ENCODE results near the gene TNFSF15. TPM values are rescaled to one million over a fixed set of nuclear protein-coding genes. Genes with fewer than 3 reads are reported as not detected.

Gene TNFSF15
- total and polyA plus RNA-seq, 2 donors (not counting 1 experiment from before 2014, with no cell fraction given): 0.03 TPM; not detected in 1

DNA sequence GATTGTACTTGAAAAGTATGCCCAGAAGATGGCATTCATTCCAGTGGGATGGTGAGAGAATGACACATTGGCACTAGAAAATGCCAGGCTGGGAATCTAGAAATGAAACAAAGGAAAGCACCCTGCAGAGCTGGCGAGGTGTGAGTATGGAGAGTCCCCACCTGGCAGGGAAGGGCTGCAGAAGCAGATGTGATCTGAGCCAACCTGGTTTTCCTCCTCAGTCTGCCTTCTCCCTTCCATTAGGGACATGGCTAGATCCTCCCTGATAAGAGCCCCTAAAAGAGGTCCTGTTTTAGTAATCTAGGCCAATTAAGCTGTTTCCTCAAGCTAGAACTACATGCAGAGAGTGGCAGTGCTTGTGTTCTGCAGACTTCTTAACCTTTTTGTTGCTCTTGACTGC lies 24.7 kb upstream of the TNFSF15 start:
- no peak overlapping the region for H3K4me3 ChIP-seq (ENCODE audit: control extremely low read depth in 1 of 5, extremely low read depth in 1 of 5, insufficient read depth in 1 of 5, low read depth in 2 of 5, low read length in 4 of 5)
- intact Hi-C loops (cut with micrococcal nuclease): no loop called here
- H3K4me3 Mint-ChIP-seq: no peak overlapping the region
- no peaks in the 10 kb centered on the region for H3K4me1 Mint-ChIP-seq
- WGBS (ENCODE audit: insufficient coverage): 75% methylated on average over 1 of the region's 1 CpG
- H3K27ac Mint-ChIP-seq: no peak overlapping the region
- no peaks in the 10 kb centered on the region for H3K9me3 Mint-ChIP-seq (ENCODE audit: insufficient read depth)
- ChIA-PET POLR2A (no interaction called here), CTCF (no interaction called here)
- TF ChIP-seq, protein P1, sequence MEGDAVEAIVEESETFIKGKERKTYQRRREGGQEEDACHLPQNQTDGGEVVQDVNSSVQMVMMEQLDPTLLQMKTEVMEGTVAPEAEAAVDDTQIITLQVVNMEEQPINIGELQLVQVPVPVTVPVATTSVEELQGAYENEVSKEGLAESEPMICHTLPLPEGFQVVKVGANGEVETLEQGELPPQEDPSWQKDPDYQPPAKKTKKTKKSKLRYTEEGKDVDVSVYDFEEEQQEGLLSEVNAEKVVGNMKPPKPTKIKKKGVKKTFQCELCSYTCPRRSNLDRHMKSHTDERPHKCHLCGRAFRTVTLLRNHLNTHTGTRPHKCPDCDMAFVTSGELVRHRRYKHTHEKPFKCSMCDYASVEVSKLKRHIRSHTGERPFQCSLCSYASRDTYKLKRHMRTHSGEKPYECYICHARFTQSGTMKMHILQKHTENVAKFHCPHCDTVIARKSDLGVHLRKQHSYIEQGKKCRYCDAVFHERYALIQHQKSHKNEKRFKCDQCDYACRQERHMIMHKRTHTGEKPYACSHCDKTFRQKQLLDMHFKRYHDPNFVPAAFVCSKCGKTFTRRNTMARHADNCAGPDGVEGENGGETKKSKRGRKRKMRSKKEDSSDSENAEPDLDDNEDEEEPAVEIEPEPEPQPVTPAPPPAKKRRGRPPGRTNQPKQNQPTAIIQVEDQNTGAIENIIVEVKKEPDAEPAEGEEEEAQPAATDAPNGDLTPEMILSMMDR (IDR thresholded peaks at IDR 0.05): no peak
- no peak for TF ChIP-seq EZH2 (IDR thresholded peaks at IDR 0.05; ENCODE audit: borderline replicate concordance, insufficient read depth, low read depth, low read length, poor library complexity, severe bottlenecking)
- peaks cover 0 to 4% (median 0%) of the 10 kb centered on the region in 4 experiments for H3K27me3 ChIP-seq (replicated peaks in 1 of 4; ENCODE audit: control extremely low read depth in 1 of 4, control insufficient read depth in 3 of 4, insufficient read depth in 4 of 4, low read length in 3 of 4)
- ATAC-seq (ENCODE audit: low read depth): no peak
- H3K27ac ChIP-seq (ENCODE audit: low read length in 2 of 2): no peak overlapping the region
- H3K79me2 ChIP-seq (ENCODE audit: control insufficient read depth, insufficient read depth, low read length): no peaks in the 10 kb centered on the region
- H2AFZ ChIP-seq (ENCODE audit: insufficient read depth, low read depth, low read length, poor library complexity, severe bottlenecking): no peak overlapping the region
- H4K20me1 ChIP-seq (ENCODE audit: control insufficient read depth, insufficient read depth, low read length, poor library complexity, severe bottlenecking): no peaks in the 10 kb centered on the region
- H3K9me3 ChIP-seq (ENCODE audit: control extremely low read depth in 1 of 3, control insufficient read depth in 2 of 3, insufficient read depth in 1 of 3, low read length in 2 of 3): peaks cover 2 to 6% (median 3%) of the 10 kb centered on the region in 3 donors
- H3K4me1 ChIP-seq (ENCODE audit: control insufficient read depth in 2 of 2, insufficient read depth in 2 of 2, low read length in 2 of 2): no peaks in the 10 kb centered on the region
- no peaks in the 10 kb centered on the region for H3K36me3 ChIP-seq (replicated peaks in 1 of 2; ENCODE audit: control extremely low read depth in 1 of 2, control insufficient read depth in 1 of 2, extremely low read depth in 1 of 2, insufficient read depth in 2 of 2, low read length in 1 of 2)
- H3K4me2 ChIP-seq (replicated peaks; ENCODE audit: low read depth, low read length, poor library complexity, severe bottlenecking): no peak overlapping the region
- no peak for DNase-seq
- peaks cover 31% of the 10 kb centered on the region for H3K27me3 Mint-ChIP-seq
- no peak overlapping the region for H3K9ac ChIP-seq (ENCODE audit: low read length)

DNA sequence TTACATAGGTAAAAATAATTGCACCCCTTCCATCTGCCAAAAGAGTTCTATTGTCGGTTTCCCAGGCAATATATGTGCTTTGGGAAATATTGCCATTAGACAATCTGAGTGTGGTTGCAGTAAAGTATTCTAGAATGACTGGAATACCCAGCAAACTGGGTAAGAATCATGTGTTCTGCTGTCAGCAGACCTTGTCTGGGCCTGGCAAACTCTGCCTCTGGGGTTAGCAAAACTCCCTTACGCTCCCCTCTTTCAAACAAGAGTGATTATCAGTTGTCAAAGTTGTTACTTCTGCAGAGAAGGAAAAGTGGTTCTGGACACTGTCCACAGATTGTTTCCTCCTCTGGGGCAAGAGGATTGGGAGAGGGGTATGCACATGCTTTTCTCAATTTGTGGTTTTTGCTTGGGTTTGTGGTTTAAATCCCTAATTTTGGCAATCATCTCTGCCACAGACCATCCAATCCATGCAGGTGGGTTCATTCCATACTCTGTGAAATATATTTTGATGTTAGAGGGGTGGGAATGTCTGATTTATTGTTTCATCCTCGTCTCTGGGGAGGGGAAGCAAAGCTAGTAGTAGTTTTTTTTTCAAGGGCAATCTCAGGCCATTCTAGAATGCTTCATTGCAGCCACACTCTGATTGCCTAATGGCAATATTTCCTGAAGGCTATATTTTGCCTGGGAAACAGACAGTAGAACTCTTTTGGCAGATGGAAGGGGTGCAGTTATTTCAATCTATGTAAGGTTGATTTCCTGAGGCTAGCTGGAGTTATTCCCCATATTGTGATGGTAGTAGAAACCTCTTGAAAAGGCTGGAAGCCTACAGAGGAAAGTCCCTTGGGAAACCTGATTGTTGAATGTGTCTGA lies 24.0 kb upstream of the TNFSF15 start:
- Mint-ChIP-seq H3K9me3 (ENCODE audit: insufficient read depth) (no peaks in the 10 kb centered on the region), H3K27ac (no peak overlapping the region), H3K4me3 (no peak overlapping the region), H3K4me1 (no peaks in the 10 kb centered on the region), H3K27me3 (peaks cover 31% of the 10 kb centered on the region)
- Histone ChIP-seq H3K27ac (ENCODE audit: low read length in 2 of 2) (no peak overlapping the region), H3K9ac (ENCODE audit: low read length) (no peak overlapping the region), H3K36me3 (replicated peaks in 1 of 2; ENCODE audit: control extremely low read depth in 1 of 2, control insufficient read depth in 1 of 2, extremely low read depth in 1 of 2, insufficient read depth in 2 of 2, low read length in 1 of 2) (no peaks in the 10 kb centered on the region), H3K4me1 (ENCODE audit: control insufficient read depth in 2 of 2, insufficient read depth in 2 of 2, low read length in 2 of 2) (no peaks in the 10 kb centered on the region), H4K20me1 (ENCODE audit: control insufficient read depth, insufficient read depth, low read length, poor library complexity, severe bottlenecking) (no peaks in the 10 kb centered on the region), H3K9me3 (ENCODE audit: control extremely low read depth in 1 of 3, control insufficient read depth in 2 of 3, insufficient read depth in 1 of 3, low read length in 2 of 3) (peaks cover 0 to 6% (median 3%) of the 10 kb centered on the region in 3 donors), H3K4me2 (replicated peaks; ENCODE audit: low read depth, low read length, poor library complexity, severe bottlenecking) (no peak overlapping the region), H3K27me3 (replicated peaks in 1 of 4; ENCODE audit: control extremely low read depth in 1 of 4, control insufficient read depth in 3 of 4, insufficient read depth in 4 of 4, low read length in 3 of 4) (no peaks in the 10 kb centered on the region), H3K79me2 (ENCODE audit: control insufficient read depth, insufficient read depth, low read length) (no peaks in the 10 kb centered on the region), H3K4me3 (ENCODE audit: control extremely low read depth in 1 of 5, extremely low read depth in 1 of 5, insufficient read depth in 1 of 5, low read depth in 2 of 5, low read length in 4 of 5) (no peak overlapping the region), H2AFZ (ENCODE audit: insufficient read depth, low read depth, low read length, poor library complexity, severe bottlenecking) (no peak overlapping the region)
- intact Hi-C loops (cut with micrococcal nuclease): no loop called here
- no peak for TF ChIP-seq EZH2 (IDR thresholded peaks at IDR 0.05; ENCODE audit: borderline replicate concordance, insufficient read depth, low read depth, low read length, poor library complexity, severe bottlenecking)
- TF ChIP-seq, protein P1 (IDR thresholded peaks at IDR 0.05): no peak
- ChIA-PET CTCF (no interaction called here), POLR2A (no interaction called here)
- no CpG with 5 or more reads among the region's 3 CpGs for WGBS (ENCODE audit: insufficient coverage)
- ATAC-seq (ENCODE audit: low read depth) (no peak), DNase-seq (no peak)
